Measurements from ENCODE around the gene STT3A. TPM values are rescaled to one million over a fixed set of nuclear protein-coding genes. Genes with fewer than 3 reads are reported as not detected.

STT3A gene
- total RNA-seq, 4 donors from 2014 or later: 36.3 to 73.1 (median 50.1) TPM

GRCh38 chr11:125603207-125603606 lies 10.6 kb downstream of the STT3A start:
- H3K36me3 ChIP-seq: peaks cover 0 to 96% (median 0%) of the 10 kb centered on the region in 3 donors
- no peaks in the 10 kb centered on the region for H3K27me3 ChIP-seq

GRCh38 chr11:125605417-125605816 lies 12.8 kb downstream of the STT3A start:
- no peak for DNase-seq
- H3K4me3 ChIP-seq: no peak overlapping the region
- no peaks in the 10 kb centered on the region for H3K27me3 ChIP-seq
- H3K9me3 ChIP-seq: no peaks in the 10 kb centered on the region
- H3K36me3 ChIP-seq: peaks cover 0 to 99% (median 0%) of the 10 kb centered on the region in 3 donors
- TF ChIP-seq POLR2A (IDR thresholded peaks at IDR 0.05): no peak
- H3K27ac ChIP-seq: no peak overlapping the region
- no peaks in the 10 kb centered on the region for H3K4me1 ChIP-seq

More at GRCh38 chr11:125603207-125603606, 10.6 kb downstream of the STT3A start:
- TF ChIP-seq POLR2A (IDR thresholded peaks at IDR 0.05) (no peak), CTCF (IDR thresholded peaks at IDR 0.05) (no peak)
- Histone ChIP-seq H3K27ac (no peak overlapping the region), H3K4me1 (no peaks in the 10 kb centered on the region), H3K4me3 (no peak overlapping the region), H3K9me3 (no peaks in the 10 kb centered on the region)
- DNase-seq: no peak

- Histone ChIP-seq H3K27ac (no peak overlapping the region), H3K9me3 (no peaks in the 10 kb centered on the region), H3K4me1 (no peaks in the 10 kb centered on the region), H3K4me3 (no peak overlapping the region), H3K27me3 (no peaks in the 10 kb centered on the region), H3K36me3 (peaks cover 0 to 100% (median 0%) of the 10 kb centered on the region in 3 donors)
- no peak for DNase-seq
- no peak for TF ChIP-seq CTCF (IDR thresholded peaks at IDR 0.05)
- TF ChIP-seq POLR2A (IDR thresholded peaks at IDR 0.05): no peak
Observed at GRCh38 chr11:125609545-125609944, 16.9 kb downstream of the STT3A start.

- no peaks in the 10 kb centered on the region for H3K4me1 ChIP-seq
- no peak overlapping the region for H3K4me3 ChIP-seq
- no peaks in the 10 kb centered on the region for H3K27me3 ChIP-seq
- TF ChIP-seq POLR2A (IDR thresholded peaks at IDR 0.05): no peak
- TF ChIP-seq CTCF (IDR thresholded peaks at IDR 0.05): no peak
- H3K9me3 ChIP-seq: no peaks in the 10 kb centered on the region
- no peak overlapping the region for H3K27ac ChIP-seq
- peaks cover 0 to 84% (median 0%) of the 10 kb centered on the region in 3 donors for H3K36me3 ChIP-seq
- no peak for DNase-seq
Observed at GRCh38 chr11:125618383-125618782, 25.7 kb downstream of the STT3A start.

GRCh38 chr11:125621995-125622394 lies 29.3 kb downstream of the STT3A start:
- Histone ChIP-seq H3K4me3 (no peak overlapping the region), H3K4me1 (peaks cover 0 to 9% (median 1%) of the 10 kb centered on the region in 4 donors), H3K36me3 (peaks cover 0 to 48% (median 0%) of the 10 kb centered on the region in 3 donors), H3K9me3 (no peaks in the 10 kb centered on the region), H3K27ac (no peak overlapping the region), H3K27me3 (no peaks in the 10 kb centered on the region)
- TF ChIP-seq CTCF (IDR thresholded peaks at IDR 0.05) (no peak), POLR2A (IDR thresholded peaks at IDR 0.05) (no peak)
- no peak for DNase-seq

GRCh38 chr11:125623064-125623463 lies 30.4 kb downstream of the STT3A start:
- H3K27ac ChIP-seq: no peak overlapping the region
- DNase-seq: no peak

More at GRCh38 chr11:125623064-125623463, 30.4 kb downstream of the STT3A start:
- no peaks in the 10 kb centered on the region for H3K9me3 ChIP-seq
- peaks cover 0 to 9% (median 1%) of the 10 kb centered on the region in 4 donors for H3K4me1 ChIP-seq
- H3K36me3 ChIP-seq: peaks cover 0 to 37% (median 0%) of the 10 kb centered on the region in 3 donors
- no peaks in the 10 kb centered on the region for H3K27me3 ChIP-seq
- no peak overlapping the region for H3K4me3 ChIP-seq
- no peak for TF ChIP-seq CTCF (IDR thresholded peaks at IDR 0.05)
- no peak for TF ChIP-seq POLR2A (IDR thresholded peaks at IDR 0.05)

All from Peyer's patch (tissue), 4 donors.